ENCODE results near the gene FCSK.

The FCSK gene

GRCh38 chr16:70510216-70510615, 55.8 kb downstream of the FCSK start:
- H3K4me3 ChIP-seq (ENCODE audit: low read depth, low read length): no peak overlapping the region
- TF ChIP-seq CTCF (IDR thresholded peaks at IDR 0.05; ENCODE audit: low read depth, low read length): no peak

GRCh38 chr16:70511833-70512232, 57.4 kb downstream of the FCSK start:
- no peak for TF ChIP-seq CTCF (IDR thresholded peaks at IDR 0.05; ENCODE audit: low read depth, low read length)
- H3K4me3 ChIP-seq (ENCODE audit: low read depth, low read length): no peak overlapping the region

GRCh38 chr16:70512456-70512855, 58.1 kb downstream of the FCSK start:
- no peak overlapping the region for H3K4me3 ChIP-seq (ENCODE audit: low read depth, low read length)
- TF ChIP-seq CTCF (IDR thresholded peaks at IDR 0.05; ENCODE audit: low read depth, low read length): no peak

DNA sequence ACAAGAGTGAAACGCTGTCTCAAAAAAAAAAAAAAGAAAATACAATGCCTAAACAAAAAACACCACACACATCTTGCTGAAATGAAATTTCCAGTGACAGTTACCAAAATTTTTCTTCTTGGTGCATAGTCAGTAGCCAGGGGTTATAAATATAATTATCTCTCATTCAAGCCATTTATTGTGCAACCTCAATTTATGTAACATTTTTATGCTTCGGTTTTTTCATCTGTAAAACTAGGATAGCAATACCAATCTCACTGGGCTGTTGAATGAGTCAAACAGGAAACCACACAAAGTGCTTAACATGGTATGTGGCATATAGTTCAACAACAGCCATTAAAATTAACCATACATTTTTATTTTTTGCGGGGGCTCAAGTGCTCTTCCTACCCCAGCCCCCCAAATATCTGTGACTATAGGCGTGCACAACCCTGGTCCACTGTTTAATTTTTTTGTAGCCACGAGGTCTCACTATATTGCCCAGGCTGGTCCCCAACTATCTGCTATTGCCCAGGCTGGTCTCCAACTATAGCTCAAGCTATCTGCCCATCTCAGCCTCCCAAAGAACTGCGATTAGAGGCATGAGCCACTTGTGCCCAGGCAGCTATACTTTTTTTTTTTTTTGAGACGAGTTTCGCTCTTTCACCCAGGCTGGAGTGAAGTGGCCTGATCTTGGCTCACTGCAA, 66.4 kb downstream of the FCSK start:
- no peak overlapping the region for H3K4me3 ChIP-seq (ENCODE audit: low read depth, low read length)
- no peak for TF ChIP-seq CTCF (IDR thresholded peaks at IDR 0.05; ENCODE audit: low read depth, low read length)

DNA sequence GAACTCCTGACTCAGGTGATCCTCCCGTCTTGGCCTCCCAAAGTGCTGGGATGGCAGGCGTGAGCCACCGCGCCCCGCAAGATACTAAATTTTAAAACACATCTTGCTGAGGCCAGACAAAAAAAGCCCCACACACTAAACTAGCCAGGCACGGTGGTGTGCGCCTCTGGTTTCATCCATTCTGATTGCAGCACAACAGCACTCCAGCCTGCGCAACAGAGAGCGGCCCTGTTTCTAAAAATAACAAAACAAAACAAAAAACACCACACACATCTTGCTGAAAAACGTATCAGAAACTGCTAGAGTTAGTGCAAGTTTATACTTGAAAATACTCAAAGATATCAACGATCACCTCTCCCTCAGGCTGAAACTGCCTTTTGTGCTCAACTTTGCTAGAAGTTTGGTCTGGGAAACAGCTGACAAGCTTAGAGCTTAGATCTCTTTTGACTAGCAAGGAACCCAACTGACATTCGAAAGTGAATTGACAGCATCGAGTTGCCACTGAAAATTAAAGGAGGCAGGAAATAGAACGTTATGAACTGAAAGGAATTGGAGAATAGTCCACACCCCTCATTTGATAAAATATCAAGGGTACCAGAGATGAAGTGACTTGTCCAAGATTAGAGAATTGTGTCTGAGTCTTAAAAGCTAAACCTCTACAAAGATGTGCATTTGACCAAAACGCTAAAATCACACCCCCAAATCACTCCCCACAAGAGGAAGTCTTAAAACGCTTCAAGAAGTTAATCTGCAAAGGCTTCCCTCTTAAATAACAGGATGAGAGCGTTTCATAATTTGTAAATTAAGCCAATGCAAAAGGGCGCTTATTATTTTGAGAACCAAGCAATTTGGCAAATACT, 68.1 kb downstream of the FCSK start:
- peak overlapping the region; percentile 81 for H3K4me3 ChIP-seq (ENCODE audit: low read depth, low read length)
- no peak for TF ChIP-seq CTCF (IDR thresholded peaks at IDR 0.05; ENCODE audit: low read depth, low read length)

- peak within 1 kb of the TSS; percentile 81 for H3K4me3 ChIP-seq (ENCODE audit: low read depth, low read length)
- no peak for TF ChIP-seq CTCF (IDR thresholded peaks at IDR 0.05; ENCODE audit: low read depth, low read length)
These were observed 68.8 kb downstream of the FCSK start, which contains the start of gene COG4 for GRCh38 chr16:70523076-70523742. TSS of gene COG4 (minus strand) at chr16:70523554. CDS start at chr16:70523543, 11 bp downstream.

Measured in WI38 (cell line).